HepG2 (cell line): Measurements from ENCODE around the gene CD302. TPM values are rescaled to one million over a fixed set of nuclear protein-coding genes. Genes with fewer than 3 reads are reported as not detected.

Source experiments
- CCAR2 ChIP-seq: fragments of 200-400 bp; formaldehyde crosslinking; optimal IDR thresholded peaks from 2 replicates; pipeline ENCODE3; 2018; ENCODE audit warnings: low read depth, mild to moderate bottlenecking, low read length, moderate library complexity
- FOSL1 ChIP-seq: sonication (generic); formaldehyde crosslinking; IDR thresholded peaks from 2 replicates; pipeline ENCODE4 v1.9.0; 2021; ENCODE audit warnings: missing genetic modification reagents, borderline replicate concordance
- GFI1 ChIP-seq: sonication (generic); formaldehyde crosslinking; IDR thresholded peaks from 2 replicates; pipeline ENCODE4 v1.5.0; 2020; ENCODE audit warnings: missing genetic modification reagents, mild to moderate bottlenecking, borderline replicate concordance
- KIAA2018 ChIP-seq: sonication (generic); formaldehyde crosslinking; IDR thresholded peaks from 2 replicates; pipeline ENCODE4 v1.5.0; 2020; ENCODE audit warnings: mild to moderate bottlenecking, missing genetic modification reagents, borderline replicate concordance
- KLF16 ChIP-seq, 2 experiments: sonication (generic) in 1 of 2; formaldehyde crosslinking in 1 of 2; IDR thresholded peaks; 2 replicates each; pipeline versions ENCODE4 v1.6.1 to v1.8.0; 2016 to 2023; ENCODE audit warnings: missing genetic modification reagents in 2 of 2, missing compliant biosample characterization in 1 of 2
- KLF9 ChIP-seq: IDR thresholded peaks from 2 replicates; pipeline ENCODE4 v1.6.1; 2016; ENCODE audit warnings: low read depth
- MLLT10 ChIP-seq: sonication (generic); formaldehyde crosslinking; IDR thresholded peaks from 2 replicates; pipeline ENCODE4 v1.4.0; 2020; ENCODE audit warnings: missing genetic modification reagents
- RFX3 ChIP-seq: IDR thresholded peaks from 2 replicates; pipeline ENCODE4 v1.6.1; 2016; ENCODE audit warnings: missing biosample characterization, missing genetic modification reagents
- ZBTB40 ChIP-seq, 2 experiments: fragments of 450-650 bp in 1 of 2; sonication (generic) in 1 of 2; formaldehyde crosslinking in 1 of 2; IDR thresholded peaks; 2 replicates each; pipeline versions ENCODE4 v1.6.1 to v1.8.0; 2016 to 2022; ENCODE audit warnings: antibody characterized with exemption in 1 of 2, mild to moderate bottlenecking in 1 of 2, missing genetic modification reagents in 1 of 2
- ZNF484 ChIP-seq: sonication (generic); formaldehyde crosslinking; IDR thresholded peaks from 2 replicates; pipeline ENCODE4 v1.5.1; 2020; ENCODE audit warnings: mild to moderate bottlenecking, low read depth, missing genetic modification reagents, borderline replicate concordance
- polyA plus RNA-seq, 8 experiments: library from polyadenylated mRNA; depleted of rRNA in 3 of 8; stranded (reverse) in 7 of 8; unstranded in 1 of 8; fragments of >200 nt; fragmentation: Illumina TruSeq in 4 of 8; extraction: Trizol in 4 of 8; gene quantifications; 2 replicates each; pipeline versions ENCODE4 v1.2.1 to v1.2.3, GENCODE V29; 2011 to 2016; ENCODE audit warnings: low read depth in 4 of 8, missing spikeins in 1 of 8, mixed read lengths in 1 of 8; ENCODE audit not compliant: insufficient read depth in 1 of 8
- total RNA-seq, 5 experiments: library from RNA; depleted of rRNA; stranded (reverse); fragments of >200 nt; fragmentation: Illumina TruSeq; extraction: Trizol; gene quantifications; 2 replicates each; pipeline ENCODE4 v1.2.3, GENCODE V29; 2016; ENCODE audit warnings: low read depth in 1 of 5

The CD302 gene
- total and polyA plus RNA-seq, 2 of the 13 experiments (the other 11 are each of a cell fraction or from before 2014, with no cell fraction given): 8.0 to 15.6 TPM

- TF ChIP-seq ZBTB40 (IDR thresholded peaks at IDR 0.05) (no peak), ZBTB40 (CRISPR knock-in tag; IDR thresholded peaks at IDR 0.05) (peak; percentile 89), KIAA2018 (CRISPR knock-in tag) (peak; percentile 86; the same call in 1 of the 2 replicates), KLF9 (CRISPR knock-in tag) (peak; percentile 65; the same call in 1 of the 2 replicates), GFI1 (CRISPR knock-in tag) (peak; percentile 74; the same call in 1 of the 2 replicates), CCAR2 (no peak), KLF16 (CRISPR knock-in tag; IDR thresholded peaks at IDR 0.05) (0 out of 4 replicates have a peak, but pooled peaks have one; percentile 33 to 65), ZNF484 (CRISPR knock-in tag) (no peak), FOSL1 (0 out of 2 replicates have a peak, but pooled peaks have one; percentile 11), RFX3 (CRISPR knock-in tag) (no peak), MLLT10 (CRISPR knock-in tag) (no peak)
Observed at GRCh38 chr2:159797543-159798375, at the start of gene CD302 (continued).
